RWPE2 (cell line): ENCODE results near the gene FTO.

Experiments
- ATAC-seq: fragments of 200-7000 bp; cut with Tn5 transposase; 3 replicates; pipeline ENCODE4 v1.9.1; 2021; ENCODE audit warnings: low read depth
- DNase-seq: peaks from one replicate; pipeline ENCODE4 v3.0.0-alpha.2; 2020; ENCODE audit warnings: low spot score
- H3K27ac ChIP-seq: fragments of 450-650 bp; 2 replicates; pipeline ENCODE4 v1.5.1; 2017; ENCODE audit warnings: mild to moderate bottlenecking; ENCODE audit not compliant: poor library complexity, severe bottlenecking
- H3K27me3 ChIP-seq: fragments of 250-450 bp; sonication (Bioruptor Pico); 2 replicates; pipeline ENCODE4 v1.5.1; 2021; ENCODE audit warnings: mild to moderate bottlenecking, moderate library complexity; ENCODE audit not compliant: insufficient read depth, poor library complexity, severe bottlenecking
- H3K36me3 ChIP-seq: fragments of 250-450 bp; sonication (Bioruptor Pico); 2 replicates; pipeline ENCODE4 v1.5.1; 2020; ENCODE audit warnings: low read depth, mild to moderate bottlenecking, moderate library complexity
- H3K4me1 ChIP-seq: fragments of 250-450 bp; sonication (Bioruptor Pico); 2 replicates; pipeline ENCODE4 v1.5.1; 2021; ENCODE audit warnings: mild to moderate bottlenecking, moderate library complexity; ENCODE audit not compliant: insufficient read depth, poor library complexity, severe bottlenecking
- H3K4me3 ChIP-seq: fragments of 250-450 bp; sonication (Bioruptor Pico); 2 replicates; pipeline ENCODE4 v1.5.1; 2021; ENCODE audit warnings: mild to moderate bottlenecking, moderate library complexity; ENCODE audit not compliant: severe bottlenecking
- H3K9me3 ChIP-seq: fragments of 250-450 bp; sonication (Bioruptor Pico); 2 replicates; pipeline ENCODE4 v1.5.1; 2021; ENCODE audit warnings: mild to moderate bottlenecking, moderate library complexity; ENCODE audit not compliant: severe bottlenecking
- TF ChIP-seq, protein P1 (sequence below): fragments of 450-650 bp; IDR thresholded peaks from one replicate; pipeline ENCODE4 v1.5.1; 2017; ENCODE audit warnings: mild to moderate bottlenecking, moderate library complexity; ENCODE audit not compliant: poor library complexity, severe bottlenecking

Gene FTO

DNA sequence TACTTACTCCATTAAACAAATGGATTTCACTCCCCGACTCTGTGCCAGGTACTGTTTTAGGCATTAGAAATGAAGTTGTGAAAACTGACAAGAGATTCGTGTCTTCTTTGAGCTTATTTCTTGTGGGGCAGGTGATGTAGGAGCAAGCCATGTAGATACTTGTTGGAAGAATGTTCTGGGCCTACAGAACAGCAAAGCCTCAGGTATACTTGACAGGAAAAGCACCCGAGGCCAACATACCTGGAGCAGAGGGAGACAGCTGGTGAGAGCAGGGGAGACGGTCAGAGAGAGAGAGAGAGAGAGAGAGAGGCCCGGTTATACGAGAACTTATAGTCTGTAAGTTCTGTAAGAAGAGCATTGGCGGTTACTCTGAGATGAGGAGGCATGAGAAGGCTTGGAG lies 110.8 kb downstream of the FTO start:
- DNase-seq (no peak), ATAC-seq (no peak)
- H3K4me1 ChIP-seq, result peaks cover 25% of the 10 kb centered on the region
- H3K36me3 ChIP-seq, result peaks cover 8% of the 10 kb centered on the region
- TF ChIP-seq, protein P1, sequence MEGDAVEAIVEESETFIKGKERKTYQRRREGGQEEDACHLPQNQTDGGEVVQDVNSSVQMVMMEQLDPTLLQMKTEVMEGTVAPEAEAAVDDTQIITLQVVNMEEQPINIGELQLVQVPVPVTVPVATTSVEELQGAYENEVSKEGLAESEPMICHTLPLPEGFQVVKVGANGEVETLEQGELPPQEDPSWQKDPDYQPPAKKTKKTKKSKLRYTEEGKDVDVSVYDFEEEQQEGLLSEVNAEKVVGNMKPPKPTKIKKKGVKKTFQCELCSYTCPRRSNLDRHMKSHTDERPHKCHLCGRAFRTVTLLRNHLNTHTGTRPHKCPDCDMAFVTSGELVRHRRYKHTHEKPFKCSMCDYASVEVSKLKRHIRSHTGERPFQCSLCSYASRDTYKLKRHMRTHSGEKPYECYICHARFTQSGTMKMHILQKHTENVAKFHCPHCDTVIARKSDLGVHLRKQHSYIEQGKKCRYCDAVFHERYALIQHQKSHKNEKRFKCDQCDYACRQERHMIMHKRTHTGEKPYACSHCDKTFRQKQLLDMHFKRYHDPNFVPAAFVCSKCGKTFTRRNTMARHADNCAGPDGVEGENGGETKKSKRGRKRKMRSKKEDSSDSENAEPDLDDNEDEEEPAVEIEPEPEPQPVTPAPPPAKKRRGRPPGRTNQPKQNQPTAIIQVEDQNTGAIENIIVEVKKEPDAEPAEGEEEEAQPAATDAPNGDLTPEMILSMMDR, result no peak
- no peak overlapping the region for H3K27ac ChIP-seq
- no peak overlapping the region for H3K4me3 ChIP-seq
- H3K9me3 ChIP-seq, result no peaks in the 10 kb centered on the region
- no peaks in the 10 kb centered on the region for H3K27me3 ChIP-seq

DNA sequence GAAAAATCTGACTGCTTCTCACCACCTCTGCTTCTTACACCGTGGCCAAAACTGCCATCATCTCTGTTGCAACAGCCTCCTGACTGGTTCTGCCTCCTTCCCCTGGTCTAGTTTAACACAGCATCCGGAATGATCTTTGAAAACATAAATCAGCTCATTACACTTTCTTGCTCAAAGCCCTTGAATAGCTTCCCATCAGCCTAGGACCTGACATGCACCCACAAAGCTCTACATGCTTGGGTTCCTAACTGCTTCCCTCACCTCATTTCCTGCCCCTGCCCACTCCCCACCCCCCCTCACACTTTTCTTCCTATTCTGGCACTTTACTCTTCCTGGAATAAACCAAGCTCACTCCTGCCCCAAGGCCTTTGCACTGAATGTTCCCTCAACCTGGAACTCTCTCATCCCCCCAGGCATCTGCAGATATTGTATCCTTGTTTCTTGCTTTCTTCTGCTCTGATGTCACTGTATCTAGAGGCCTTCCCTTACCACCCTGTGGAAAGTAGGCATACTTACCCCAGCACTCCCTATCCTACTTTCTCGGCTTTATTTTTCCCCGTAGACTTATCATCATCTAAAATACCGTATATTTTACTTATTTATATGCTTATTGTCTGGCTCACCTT lies 112.4 kb downstream of the FTO start:
- H3K27ac ChIP-seq, result peak overlapping the region; percentile 91
- no peaks in the 10 kb centered on the region for H3K9me3 ChIP-seq
- TF ChIP-seq, protein P1, result no peak
- H3K4me1 ChIP-seq, result peaks cover 27% of the 10 kb centered on the region
- ATAC-seq (no peak; the same call in 2 of the 3 replicates), DNase-seq (no peak)
- H3K27me3 ChIP-seq, result no peaks in the 10 kb centered on the region
- H3K36me3 ChIP-seq, result no peaks in the 10 kb centered on the region
- no peak overlapping the region for H3K4me3 ChIP-seq

DNA sequence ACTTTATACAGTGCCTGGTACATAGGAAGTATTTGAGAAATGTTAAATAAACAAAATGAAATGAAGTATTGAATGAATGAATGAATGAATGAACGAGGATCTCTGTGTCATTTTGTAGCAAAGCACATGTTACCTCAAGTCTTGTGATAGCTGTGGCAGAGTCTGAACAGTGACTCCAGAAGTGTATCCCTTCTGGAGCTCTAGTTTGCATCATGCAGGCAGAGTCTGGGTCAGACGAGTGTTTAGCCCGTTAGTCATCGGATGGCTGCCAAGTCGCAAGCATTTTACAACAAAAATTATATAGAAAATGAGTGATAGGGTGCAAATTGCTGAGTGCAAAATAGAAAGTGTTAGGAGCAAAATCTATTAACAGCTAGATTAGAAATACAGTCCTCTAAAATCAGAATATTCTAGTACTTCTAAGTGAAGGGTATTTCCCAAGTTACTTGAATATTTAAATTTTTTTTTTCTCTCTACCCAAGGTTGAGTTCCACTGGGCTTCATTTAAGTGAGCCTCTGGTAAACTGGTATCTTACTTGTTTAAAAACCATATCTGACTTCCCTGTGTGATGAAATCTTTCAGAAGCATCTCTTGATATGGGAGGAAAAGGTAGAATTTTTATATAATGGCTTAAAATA lies 113.3 kb downstream of the FTO start:
- H3K4me3 ChIP-seq, result no peak overlapping the region
- DNase-seq (peak; percentile 74), ATAC-seq (peak; percentile 89)
- H3K9me3 ChIP-seq, result no peaks in the 10 kb centered on the region
- TF ChIP-seq, protein P1, result no peak
- peak overlapping the region; percentile 91 for H3K27ac ChIP-seq
- no peaks in the 10 kb centered on the region for H3K27me3 ChIP-seq
- no peaks in the 10 kb centered on the region for H3K36me3 ChIP-seq
- H3K4me1 ChIP-seq, result peaks cover 36% of the 10 kb centered on the region

DNA sequence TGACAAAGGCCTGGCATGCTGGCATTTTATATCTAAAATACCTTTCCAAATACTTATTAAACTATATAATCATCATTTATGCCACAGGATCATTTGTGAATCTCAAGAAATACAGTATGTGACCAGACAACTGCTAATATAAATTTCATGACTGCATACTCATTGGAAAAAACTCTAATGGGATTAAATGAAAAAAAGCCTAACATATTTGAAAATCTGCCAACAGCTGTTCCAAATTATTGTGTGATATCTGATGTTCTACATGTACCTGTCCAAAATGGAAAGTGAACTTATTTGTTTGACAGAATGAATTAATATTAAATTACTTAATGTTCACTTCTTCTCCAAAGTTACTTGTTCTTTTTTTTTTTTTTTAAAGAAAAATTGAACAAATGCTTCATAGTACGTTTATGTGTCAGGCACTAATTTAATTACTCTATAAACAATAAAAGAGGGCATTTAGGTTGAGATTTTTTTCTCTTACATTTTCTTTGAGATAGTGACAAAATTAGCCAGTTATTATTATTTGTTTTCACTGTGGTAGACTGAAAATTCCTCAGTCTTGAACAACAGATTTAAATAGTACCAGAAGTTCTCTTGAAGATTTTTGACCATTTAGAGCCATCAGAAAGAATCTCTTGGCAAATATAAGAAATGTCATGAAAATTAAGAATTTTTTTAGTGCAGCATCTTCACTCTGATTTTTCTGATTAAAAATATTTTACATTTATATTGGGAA lies 114.0 kb downstream of the FTO start:
- ATAC-seq, result no peak
- peak overlapping the region; percentile 91 for H3K27ac ChIP-seq
- TF ChIP-seq, protein P1, result no peak
- peaks cover 43% of the 10 kb centered on the region for H3K4me1 ChIP-seq
- no peaks in the 10 kb centered on the region for H3K9me3 ChIP-seq
- no peaks in the 10 kb centered on the region for H3K27me3 ChIP-seq
- DNase-seq, result no peak
- H3K4me3 ChIP-seq, result no peak overlapping the region
- no peaks in the 10 kb centered on the region for H3K36me3 ChIP-seq

DNA sequence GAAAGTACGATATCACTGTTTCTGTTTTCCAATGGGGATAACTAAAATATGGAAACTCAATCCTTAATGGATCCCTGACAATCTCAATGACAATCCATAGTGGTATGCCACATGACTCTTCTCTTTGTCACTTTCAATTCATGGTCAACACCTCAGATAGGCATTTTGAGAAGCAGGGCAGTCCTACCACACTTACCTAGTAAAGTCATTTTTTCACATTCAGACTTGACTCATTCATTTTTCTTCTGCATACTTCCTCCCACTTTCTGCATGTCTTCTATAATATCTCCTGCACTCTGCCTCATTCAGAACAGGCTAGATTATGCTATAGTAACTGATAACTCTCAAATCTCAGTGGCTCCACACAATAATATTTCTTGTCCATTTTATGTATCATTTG lies 117.5 kb downstream of the FTO start:
- Histone ChIP-seq H3K4me3 (no peak overlapping the region), H3K27me3 (no peaks in the 10 kb centered on the region), H3K36me3 (no peaks in the 10 kb centered on the region), H3K4me1 (peaks cover 41% of the 10 kb centered on the region), H3K27ac (peak overlapping the region; percentile 74), H3K9me3 (no peaks in the 10 kb centered on the region)
- peak; percentile 40 for ATAC-seq
- TF ChIP-seq, protein P1, result no peak
- DNase-seq, result no peak
